ENCODE data around the gene GPRC5C. TPM values are rescaled to one million over a fixed set of nuclear protein-coding genes. Genes with fewer than 3 reads are reported as not detected.
"Not testable (repeated sequence)": the region's sequence is repeated elsewhere in the genome, so short reads cannot be mapped to it uniquely, and the experiment has no call there.

GPRC5C gene
- total RNA-seq, 2 experiments from 2014 or later, result 1.2 to 2.0 TPM

DNA sequence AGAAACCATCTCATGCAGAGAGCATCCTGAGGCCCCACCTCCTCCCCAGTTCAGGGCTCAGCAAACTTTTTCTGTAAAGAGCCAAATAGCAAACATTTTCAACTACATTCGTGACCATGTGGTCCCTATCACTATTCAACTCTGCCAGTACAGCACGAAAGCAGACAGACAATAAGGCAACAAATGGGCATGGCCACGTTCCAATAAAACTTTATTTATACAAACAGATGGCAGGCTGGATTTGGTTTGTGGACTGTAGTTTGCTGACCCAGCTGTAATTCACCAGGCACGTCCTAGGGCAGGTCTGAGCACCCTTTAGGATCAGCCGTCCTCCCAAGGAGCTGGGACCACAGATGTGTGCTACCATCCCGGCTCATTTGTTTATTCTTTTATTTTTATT is 27.1 kb upstream of the GPRC5C start:
- H3K36me3 Mint-ChIP-seq (ENCODE audit: low read depth), result no peaks in the 10 kb centered on the region
- ChIA-PET CTCF (interaction anchor here (1.2 to 4.9 kb wide), 3 partner anchors 14 to 33 kb away, joined by 3 to 13 read pairs (median 4); no protein-coding TSS in a partner anchor), POLR2A (no interaction called here)
- no peak overlapping the region for H3K27ac Mint-ChIP-seq
- H3K27me3 Mint-ChIP-seq, result no peaks in the 10 kb centered on the region
- ATAC-seq (no peak), DNase-seq (no peak)
- no peaks in the 10 kb centered on the region for H3K4me1 Mint-ChIP-seq (ENCODE audit: low read depth)
- no peak overlapping the region for H3K4me3 Mint-ChIP-seq
- TF ChIP-seq, protein P1, sequence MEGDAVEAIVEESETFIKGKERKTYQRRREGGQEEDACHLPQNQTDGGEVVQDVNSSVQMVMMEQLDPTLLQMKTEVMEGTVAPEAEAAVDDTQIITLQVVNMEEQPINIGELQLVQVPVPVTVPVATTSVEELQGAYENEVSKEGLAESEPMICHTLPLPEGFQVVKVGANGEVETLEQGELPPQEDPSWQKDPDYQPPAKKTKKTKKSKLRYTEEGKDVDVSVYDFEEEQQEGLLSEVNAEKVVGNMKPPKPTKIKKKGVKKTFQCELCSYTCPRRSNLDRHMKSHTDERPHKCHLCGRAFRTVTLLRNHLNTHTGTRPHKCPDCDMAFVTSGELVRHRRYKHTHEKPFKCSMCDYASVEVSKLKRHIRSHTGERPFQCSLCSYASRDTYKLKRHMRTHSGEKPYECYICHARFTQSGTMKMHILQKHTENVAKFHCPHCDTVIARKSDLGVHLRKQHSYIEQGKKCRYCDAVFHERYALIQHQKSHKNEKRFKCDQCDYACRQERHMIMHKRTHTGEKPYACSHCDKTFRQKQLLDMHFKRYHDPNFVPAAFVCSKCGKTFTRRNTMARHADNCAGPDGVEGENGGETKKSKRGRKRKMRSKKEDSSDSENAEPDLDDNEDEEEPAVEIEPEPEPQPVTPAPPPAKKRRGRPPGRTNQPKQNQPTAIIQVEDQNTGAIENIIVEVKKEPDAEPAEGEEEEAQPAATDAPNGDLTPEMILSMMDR (IDR thresholded peaks at IDR 0.05), result no peak
- intact Hi-C loops (cut with micrococcal nuclease), result no loop called here
- H3K9me3 Mint-ChIP-seq, result no peaks in the 10 kb centered on the region

DNA sequence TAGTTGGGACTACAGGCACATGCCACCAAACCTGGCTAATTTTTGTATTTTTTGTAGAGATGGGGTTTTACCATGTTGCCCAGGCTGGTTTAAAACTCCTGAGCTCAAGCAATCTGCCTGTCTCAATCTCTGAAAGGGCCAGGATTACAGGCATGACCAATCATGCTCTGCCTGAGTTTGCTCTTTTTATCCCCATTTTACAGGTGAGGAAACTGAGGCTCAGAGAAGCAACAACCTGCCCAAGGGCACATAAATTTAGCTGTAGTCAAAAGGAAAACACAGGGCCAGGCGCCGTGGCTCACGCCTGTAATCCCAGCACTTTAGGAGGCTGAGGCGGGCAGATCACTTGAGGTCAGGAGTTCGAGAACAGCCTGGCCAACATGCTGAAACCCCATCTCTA is 26.6 kb upstream of the GPRC5C start:
- H3K4me3 Mint-ChIP-seq; DNase-seq; H3K27ac Mint-ChIP-seq; intact Hi-C loops (cut with micrococcal nuclease); ATAC-seq; H3K9me3 Mint-ChIP-seq; H3K36me3 Mint-ChIP-seq (ENCODE audit: low read depth); H3K4me1 Mint-ChIP-seq (ENCODE audit: low read depth); H3K27me3 Mint-ChIP-seq; POLR2A ChIA-PET: not testable (repeated sequence)
- CTCF ChIA-PET, result interaction anchor here (1.2 to 4.9 kb wide), 3 partner anchors 14 to 32 kb away, joined by 3 to 13 read pairs (median 4); no protein-coding TSS in a partner anchor

DNA sequence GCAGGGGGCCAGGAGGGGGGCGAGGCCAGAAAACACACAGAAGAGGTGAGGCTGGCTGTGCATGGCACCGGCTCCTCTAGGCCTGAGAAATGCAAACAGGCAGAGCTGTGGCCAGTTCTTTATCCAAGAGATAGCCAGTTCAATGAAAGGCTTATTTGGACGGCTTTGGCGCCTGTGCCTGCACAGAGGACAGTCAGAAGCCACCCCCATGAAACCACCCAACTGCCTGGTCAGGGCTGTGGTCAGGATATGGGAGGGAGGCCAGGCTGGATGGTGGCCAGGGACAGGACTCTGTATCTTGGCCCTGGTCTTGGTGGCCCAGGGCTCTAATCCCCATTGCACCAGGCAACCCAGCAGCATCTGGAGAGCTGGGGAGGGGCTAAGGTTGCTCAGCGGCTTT is 24.5 kb upstream of the GPRC5C start:
- ATAC-seq, result no peak
- Mint-ChIP-seq H3K9me3 (no peaks in the 10 kb centered on the region), H3K4me3 (no peak overlapping the region), H3K36me3 (ENCODE audit: low read depth) (no peaks in the 10 kb centered on the region), H3K27me3 (no peaks in the 10 kb centered on the region), H3K4me1 (ENCODE audit: low read depth) (no peaks in the 10 kb centered on the region), H3K27ac (no peak overlapping the region)
- ChIA-PET POLR2A (interaction anchor here (1.1 kb wide), 1 partner anchor 41 kb away, joined by 3 read pairs; no protein-coding TSS in a partner anchor), CTCF (interaction anchor here (0.6 to 1.2 kb wide), 3 partner anchors 39 to 195 kb away, joined by 3 to 4 read pairs (median 3); no protein-coding TSS in a partner anchor)
- TF ChIP-seq, protein P1 (IDR thresholded peaks at IDR 0.05), result no peak
- no peak for DNase-seq
- intact Hi-C loops (cut with micrococcal nuclease), result no loop called here

DNA sequence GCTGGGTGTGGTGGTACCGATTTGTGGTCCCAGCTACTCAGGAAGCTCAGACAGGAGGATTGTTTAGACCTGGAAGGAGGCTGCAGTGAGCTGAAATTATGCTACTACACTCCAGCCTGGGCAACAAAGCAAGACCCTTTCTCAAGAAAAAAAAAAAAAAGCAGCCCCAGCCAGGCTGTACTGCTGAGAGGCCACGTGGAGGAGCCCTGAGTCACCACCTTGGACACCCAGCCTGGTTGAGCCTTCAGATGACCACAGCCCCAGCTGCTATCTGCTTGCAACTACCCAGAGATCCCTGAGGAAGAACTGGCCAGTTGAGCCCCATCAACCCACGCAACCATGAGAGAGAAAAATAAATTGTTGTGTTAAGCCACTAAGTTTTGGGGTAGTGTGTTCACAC is 23.6 kb upstream of the GPRC5C start:
- ChIA-PET CTCF (interaction anchor here (0.8 to 1.2 kb wide), 2 partner anchors 40 to 108 kb away, joined by 3 to 4 read pairs; no protein-coding TSS in a partner anchor), POLR2A (interaction anchor here (0.7 to 1.1 kb wide), 2 partner anchors 9 to 40 kb away, joined by 3 read pairs; no protein-coding TSS in a partner anchor)
- TF ChIP-seq, protein P1 (IDR thresholded peaks at IDR 0.05), result no peak
- DNase-seq (no peak), ATAC-seq (no peak)
- intact Hi-C loops (cut with micrococcal nuclease), result no loop called here
- Mint-ChIP-seq H3K9me3 (no peaks in the 10 kb centered on the region), H3K36me3 (ENCODE audit: low read depth) (no peaks in the 10 kb centered on the region), H3K27me3 (no peaks in the 10 kb centered on the region), H3K4me3 (no peak overlapping the region), H3K27ac (no peak overlapping the region), H3K4me1 (ENCODE audit: low read depth) (no peaks in the 10 kb centered on the region)

DNA sequence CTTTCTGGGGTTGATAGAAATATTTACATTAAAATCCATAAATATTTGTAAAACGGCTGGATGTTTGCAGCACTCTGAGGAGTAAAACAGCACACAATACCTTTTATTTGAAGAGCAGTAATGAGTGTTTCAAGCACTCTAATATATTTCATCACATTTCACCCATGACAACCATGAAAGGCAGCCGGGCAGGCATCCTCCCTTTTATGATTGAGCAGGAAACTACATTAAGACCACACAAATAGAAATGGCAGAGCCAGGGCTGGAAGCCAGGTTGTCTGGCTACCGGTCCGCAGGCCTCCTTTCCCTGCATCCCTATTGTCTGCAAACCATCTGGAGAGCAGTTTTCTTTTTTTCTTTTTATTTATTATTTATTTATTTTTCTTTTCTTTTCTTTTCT is 23.1 kb upstream of the GPRC5C start:
- Mint-ChIP-seq H3K36me3 (ENCODE audit: low read depth) (no peaks in the 10 kb centered on the region), H3K4me1 (ENCODE audit: low read depth) (no peaks in the 10 kb centered on the region), H3K27me3 (no peaks in the 10 kb centered on the region), H3K4me3 (no peak overlapping the region), H3K27ac (no peak overlapping the region), H3K9me3 (no peaks in the 10 kb centered on the region)
- DNase-seq (no peak), ATAC-seq (no peak)
- TF ChIP-seq, protein P1 (IDR thresholded peaks at IDR 0.05), result no peak
- intact Hi-C loops (cut with micrococcal nuclease), result no loop called here
- POLR2A ChIA-PET, result interaction anchor here (0.7 kb wide), 1 partner anchor 8 kb away, joined by 3 read pairs; no protein-coding TSS in a partner anchor
- CTCF ChIA-PET, result interaction anchor here (1.1 to 1.6 kb wide), 2 partner anchors 30 to 48 kb away, joined by 3 to 4 read pairs; no protein-coding TSS in a partner anchor
